ENCODE measurements around the gene GAPT.

GRCh38 chr5:58486290-58486689 is 4.9 kb upstream of the GAPT start:
- no peak for TF ChIP-seq CTCF (IDR thresholded peaks at IDR 0.05)
- TF ChIP-seq POLR2AphosphoS5 (IDR thresholded peaks at IDR 0.05): no peak
- no peak for TF ChIP-seq EP300 (IDR thresholded peaks at IDR 0.05)

All from sigmoid colon (tissue), 4 donors.